ENCODE measurements around the gene HSF2BP. TPM values are rescaled to one million over a fixed set of nuclear protein-coding genes. Genes with fewer than 3 reads are reported as not detected.

HSF2BP gene
- total RNA-seq, 1 experiment from 2014 or later = 1.5 TPM

DNA sequence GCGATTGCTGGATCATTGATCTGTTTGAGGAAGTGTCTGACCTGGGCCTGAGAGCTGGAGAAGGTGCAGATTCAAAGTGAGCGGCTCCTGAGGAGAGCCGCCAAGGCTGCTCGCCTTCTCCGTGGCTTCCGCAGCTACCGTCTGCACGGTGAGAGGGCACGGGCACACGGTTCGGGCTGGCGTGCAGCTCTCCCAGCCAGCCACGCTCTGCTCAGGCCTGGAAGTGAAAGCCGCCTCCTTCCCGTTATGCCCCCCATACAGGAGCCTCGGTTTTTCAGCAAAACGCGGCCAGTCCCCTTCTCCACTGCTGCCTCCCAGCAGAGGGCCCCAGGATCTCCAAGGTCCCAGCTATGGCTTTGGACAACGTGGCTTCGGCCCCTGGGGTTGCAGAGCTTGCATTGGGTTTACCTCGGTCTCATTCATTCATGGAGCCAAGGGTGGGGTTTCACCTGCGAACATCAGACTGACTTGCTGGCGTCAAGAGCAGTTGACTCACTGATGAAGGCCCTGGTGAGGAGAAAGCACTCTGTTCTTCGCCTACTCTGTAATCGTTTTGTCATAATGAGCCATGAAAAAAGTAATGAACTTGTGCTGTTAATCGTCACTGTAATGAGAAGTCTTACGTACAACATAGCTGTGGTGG, 35.3 kb upstream of the HSF2BP start:
- peak overlapping the region in 1 of 3 experiments; percentile 86; a peak in 2 of 7 replicates for H3K27ac Mint-ChIP-seq

More for the DNA sequence above, 35.3 kb upstream of the HSF2BP start:
- H2AK5ac ChIP-seq (ENCODE audit: insufficient read length, low read length) = no peak overlapping the region
- H2BK15ac ChIP-seq (ENCODE audit: low read depth, low read length) = no peak overlapping the region
- no peak overlapping the region for H2BK5ac ChIP-seq (ENCODE audit: insufficient read length, low read length)
- no peaks in the 10 kb centered on the region for H3K23me2 ChIP-seq (ENCODE audit: insufficient read length, low read depth, low read length, poor library complexity, severe bottlenecking)
- H3K4me2 ChIP-seq (ENCODE audit: insufficient read depth, insufficient read length, low read length) = no peak overlapping the region
- TF ChIP-seq, protein P1, sequence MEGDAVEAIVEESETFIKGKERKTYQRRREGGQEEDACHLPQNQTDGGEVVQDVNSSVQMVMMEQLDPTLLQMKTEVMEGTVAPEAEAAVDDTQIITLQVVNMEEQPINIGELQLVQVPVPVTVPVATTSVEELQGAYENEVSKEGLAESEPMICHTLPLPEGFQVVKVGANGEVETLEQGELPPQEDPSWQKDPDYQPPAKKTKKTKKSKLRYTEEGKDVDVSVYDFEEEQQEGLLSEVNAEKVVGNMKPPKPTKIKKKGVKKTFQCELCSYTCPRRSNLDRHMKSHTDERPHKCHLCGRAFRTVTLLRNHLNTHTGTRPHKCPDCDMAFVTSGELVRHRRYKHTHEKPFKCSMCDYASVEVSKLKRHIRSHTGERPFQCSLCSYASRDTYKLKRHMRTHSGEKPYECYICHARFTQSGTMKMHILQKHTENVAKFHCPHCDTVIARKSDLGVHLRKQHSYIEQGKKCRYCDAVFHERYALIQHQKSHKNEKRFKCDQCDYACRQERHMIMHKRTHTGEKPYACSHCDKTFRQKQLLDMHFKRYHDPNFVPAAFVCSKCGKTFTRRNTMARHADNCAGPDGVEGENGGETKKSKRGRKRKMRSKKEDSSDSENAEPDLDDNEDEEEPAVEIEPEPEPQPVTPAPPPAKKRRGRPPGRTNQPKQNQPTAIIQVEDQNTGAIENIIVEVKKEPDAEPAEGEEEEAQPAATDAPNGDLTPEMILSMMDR (conservative IDR thresholded peaks at IDR 0.05) = no peak
- no peak overlapping the region for H2BK120ac ChIP-seq (ENCODE audit: low read depth, low read length, poor library complexity, severe bottlenecking)
- H3K23ac ChIP-seq (ENCODE audit: insufficient read length, low read depth, low read length) = no peak overlapping the region
- H3K4ac ChIP-seq (ENCODE audit: low read depth, low read length) = no peak overlapping the region
- no peaks in the 10 kb centered on the region for H3K27me3 ChIP-seq (ENCODE audit: insufficient read depth, low read length)
- no peak overlapping the region for H3K14ac ChIP-seq (ENCODE audit: insufficient read depth, low read length)
- no peak overlapping the region for H4K8ac ChIP-seq (replicated peaks; ENCODE audit: insufficient read length, low read depth, low read length)
- no peak overlapping the region for H2AFZ ChIP-seq (ENCODE audit: low read length)
- Mint-ChIP-seq H3K9me3 (no peaks in the 10 kb centered on the region), H3K36me3 (ENCODE audit: insufficient read depth in 1 of 3, low read depth in 3 of 3) (peaks cover 26 to 76% (median 65%) of the 10 kb centered on the region in 3 experiments; a peak in 6 of 7 replicates), H3K27me3 (ENCODE audit: low read depth) (no peaks in the 10 kb centered on the region), H3K4me1 (no peaks in the 10 kb centered on the region), H3K4me3 (no peak overlapping the region)
- no peaks in the 10 kb centered on the region for H3K79me1 ChIP-seq (ENCODE audit: insufficient read depth, low read depth, low read length, poor library complexity, severe bottlenecking)
- no peaks in the 10 kb centered on the region for H3K9me3 ChIP-seq (ENCODE audit: control insufficient read depth, low read depth, low read length)
- H4K91ac ChIP-seq (ENCODE audit: insufficient read length, low read depth, low read length) = no peak overlapping the region
- H3K4me1 ChIP-seq (ENCODE audit: insufficient read depth, low read length) = no peaks in the 10 kb centered on the region
- H3K27ac ChIP-seq (ENCODE audit: insufficient read length, low read depth, low read length) = no peak overlapping the region
- WGBS (ENCODE audit: extremely low coverage, insufficient read length, low lambda C conversion rate) = no CpG with 5 or more reads among the region's 27 CpGs
- H3K18ac ChIP-seq (ENCODE audit: insufficient read length, low read depth, low read length) = no peak overlapping the region
- H3K79me2 ChIP-seq (ENCODE audit: insufficient read depth, low read length) = no peaks in the 10 kb centered on the region
- no peak overlapping the region for H3K9ac ChIP-seq (ENCODE audit: extremely low read depth, insufficient read length, low read length)
- H2BK20ac ChIP-seq (ENCODE audit: low read depth, low read length, poor library complexity, severe bottlenecking) = no peak overlapping the region
- H4K5ac ChIP-seq (ENCODE audit: insufficient read length, low read depth, low read length) = no peak overlapping the region
- H3T11ph ChIP-seq (ENCODE audit: low read length) = no peak overlapping the region
- H3K56ac ChIP-seq (ENCODE audit: insufficient read length, low read depth, low read length) = no peak overlapping the region
- no peak overlapping the region for H2BK12ac ChIP-seq (ENCODE audit: insufficient read length, low read depth, low read length)
- DNase-seq = no peak
- H4K20me1 ChIP-seq (ENCODE audit: control insufficient read depth, insufficient read depth, insufficient read length) = no peaks in the 10 kb centered on the region
